GM12864 (cell line): ENCODE data around the gene UBALD2.

Source experiments
- DNase-seq: peaks from one replicate; pipeline ENCODE4 v3.0.0-alpha.2; 2011; ENCODE audit warnings: low read depth
- H3K4me3 ChIP-seq: 2 replicates; pipeline ENCODE4 v1.5.1; 2011; ENCODE audit warnings: mild to moderate bottlenecking, low read depth, low read length, control low read depth
- TF ChIP-seq, protein P1 (sequence below): IDR thresholded peaks from 2 replicates; pipeline ENCODE4 v1.5.1; 2011; ENCODE audit warnings: low read depth, mild to moderate bottlenecking, moderate library complexity, low read length, control low read depth, inconsistent platforms; ENCODE audit errors: missing control alignments

Gene UBALD2

DNA sequence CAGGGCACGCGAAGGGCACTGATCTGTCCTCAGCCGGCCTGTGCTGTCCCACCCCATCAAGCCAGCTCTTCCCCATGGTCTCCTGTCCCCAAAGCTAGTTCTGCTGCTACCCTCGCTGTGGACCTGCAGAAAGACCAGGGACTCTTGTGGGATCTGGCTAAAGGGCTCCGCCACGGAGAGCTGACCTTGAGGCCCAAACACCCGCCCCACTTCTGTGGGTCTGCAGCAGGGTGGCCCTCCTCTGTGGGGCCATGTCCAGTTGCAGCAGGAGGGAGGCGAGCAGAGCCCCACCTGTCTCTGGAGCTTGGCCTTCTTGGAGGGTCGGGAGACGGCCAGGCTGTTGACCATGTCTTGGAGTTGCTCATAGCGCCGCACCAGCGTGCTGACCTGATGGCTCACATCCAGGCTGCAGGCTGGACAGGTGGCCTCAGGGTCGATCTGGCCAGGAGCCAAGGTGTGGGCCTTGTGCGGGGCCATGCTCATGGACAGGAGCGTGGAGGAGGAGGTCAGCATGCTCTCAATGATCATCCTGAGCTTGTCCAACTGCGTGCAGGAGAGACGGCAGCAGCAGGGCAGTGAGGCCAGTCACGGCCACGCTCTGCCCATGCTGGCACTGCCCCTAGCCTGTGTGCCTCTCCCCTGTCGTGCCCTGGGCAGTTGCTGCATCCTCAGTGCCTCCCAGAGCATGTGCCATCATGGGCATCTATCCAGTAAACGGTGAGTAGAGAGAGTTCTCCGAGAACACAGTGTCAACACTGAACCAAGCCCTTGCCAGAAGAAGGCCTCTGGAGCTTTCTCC lies 16.6 kb downstream of the UBALD2 start:
- no peak overlapping the region for H3K4me3 ChIP-seq
- TF ChIP-seq, protein P1, sequence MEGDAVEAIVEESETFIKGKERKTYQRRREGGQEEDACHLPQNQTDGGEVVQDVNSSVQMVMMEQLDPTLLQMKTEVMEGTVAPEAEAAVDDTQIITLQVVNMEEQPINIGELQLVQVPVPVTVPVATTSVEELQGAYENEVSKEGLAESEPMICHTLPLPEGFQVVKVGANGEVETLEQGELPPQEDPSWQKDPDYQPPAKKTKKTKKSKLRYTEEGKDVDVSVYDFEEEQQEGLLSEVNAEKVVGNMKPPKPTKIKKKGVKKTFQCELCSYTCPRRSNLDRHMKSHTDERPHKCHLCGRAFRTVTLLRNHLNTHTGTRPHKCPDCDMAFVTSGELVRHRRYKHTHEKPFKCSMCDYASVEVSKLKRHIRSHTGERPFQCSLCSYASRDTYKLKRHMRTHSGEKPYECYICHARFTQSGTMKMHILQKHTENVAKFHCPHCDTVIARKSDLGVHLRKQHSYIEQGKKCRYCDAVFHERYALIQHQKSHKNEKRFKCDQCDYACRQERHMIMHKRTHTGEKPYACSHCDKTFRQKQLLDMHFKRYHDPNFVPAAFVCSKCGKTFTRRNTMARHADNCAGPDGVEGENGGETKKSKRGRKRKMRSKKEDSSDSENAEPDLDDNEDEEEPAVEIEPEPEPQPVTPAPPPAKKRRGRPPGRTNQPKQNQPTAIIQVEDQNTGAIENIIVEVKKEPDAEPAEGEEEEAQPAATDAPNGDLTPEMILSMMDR = no peak
- no peak for DNase-seq

DNA sequence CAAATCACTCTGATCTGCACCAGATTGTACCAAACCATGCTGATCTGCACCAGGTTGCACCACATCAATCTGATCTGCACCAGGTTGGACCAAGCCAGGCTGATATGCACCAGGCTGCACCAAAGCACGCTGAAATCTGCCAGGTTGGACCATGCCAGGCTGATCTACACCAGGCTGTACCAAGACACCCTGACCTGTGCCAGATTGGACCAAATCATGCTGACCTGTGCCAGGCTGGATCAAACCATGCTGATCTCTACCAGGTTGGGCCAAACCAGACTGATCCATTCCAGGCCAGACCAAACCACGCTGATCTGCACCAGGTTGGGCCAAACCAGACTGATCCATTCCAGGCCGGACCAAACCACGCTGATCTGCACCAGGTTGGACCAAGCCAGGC lies 27.4 kb downstream of the UBALD2 start:
- DNase-seq = no peak
- no peak overlapping the region for H3K4me3 ChIP-seq
- TF ChIP-seq, protein P1 = no peak

DNA sequence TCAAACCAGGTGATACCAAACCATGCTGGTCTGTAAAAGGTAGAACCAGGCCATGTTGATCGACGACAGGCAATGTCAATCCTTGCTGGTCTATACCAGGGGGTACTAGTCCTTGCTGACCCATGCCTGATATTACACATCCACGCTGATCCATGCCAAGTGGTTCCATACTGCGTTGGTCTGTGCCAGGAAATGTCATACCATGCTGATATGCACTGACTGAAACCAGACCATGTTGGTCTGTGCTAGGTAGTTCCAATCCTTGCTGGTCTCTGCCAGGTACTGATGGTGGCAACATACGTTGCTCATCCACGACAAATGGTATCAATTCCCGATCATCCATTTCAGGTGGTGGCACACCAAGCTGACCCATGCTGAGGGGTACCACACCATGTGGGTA lies 28.0 kb downstream of the UBALD2 start:
- H3K4me3 ChIP-seq = no peak overlapping the region
- DNase-seq = no peak
- TF ChIP-seq, protein P1 = no peak

DNA sequence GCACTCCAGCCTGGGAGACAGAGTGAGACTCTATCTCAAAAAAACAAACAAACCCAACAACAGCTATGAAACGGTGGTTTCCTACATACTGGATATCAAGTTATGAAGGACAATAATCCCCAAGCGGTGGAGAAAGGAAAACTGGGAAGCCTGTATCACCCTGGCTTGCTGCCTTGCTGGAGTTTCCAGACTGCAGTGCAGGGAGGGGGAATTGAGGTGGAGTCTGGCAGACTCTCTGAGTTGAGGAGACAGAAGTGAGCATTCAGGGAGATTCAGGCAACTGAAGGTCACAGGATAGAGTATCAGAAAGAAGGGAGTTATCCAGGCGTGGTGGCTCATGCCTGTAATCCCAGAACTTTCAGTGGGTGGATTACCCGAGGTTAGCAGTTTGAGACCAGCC lies 31.0 kb downstream of the UBALD2 start:
- TF ChIP-seq, protein P1 = no peak
- no peak overlapping the region for H3K4me3 ChIP-seq
- no peak for DNase-seq

DNA sequence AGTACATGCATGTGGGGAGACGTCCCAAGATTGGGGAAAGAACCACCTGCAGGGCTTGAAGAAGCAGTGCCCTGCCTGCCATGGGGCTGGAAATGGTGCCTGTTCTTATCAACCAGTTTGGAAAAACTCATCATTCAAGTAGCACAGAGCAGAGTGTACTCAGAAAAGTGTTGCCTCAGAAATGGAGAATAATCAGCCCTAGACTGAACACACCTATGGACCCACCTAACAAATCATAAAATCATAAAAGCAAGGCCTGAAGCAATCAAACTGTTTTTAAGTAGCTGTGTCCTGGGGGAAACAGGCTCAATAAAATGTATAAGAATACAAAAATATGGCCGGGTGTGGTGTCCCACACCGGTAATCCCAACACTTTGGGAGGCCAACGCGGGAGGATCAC lies 31.7 kb downstream of the UBALD2 start:
- TF ChIP-seq, protein P1 = no peak
- H3K4me3 ChIP-seq = no peak overlapping the region
- DNase-seq = no peak

DNA sequence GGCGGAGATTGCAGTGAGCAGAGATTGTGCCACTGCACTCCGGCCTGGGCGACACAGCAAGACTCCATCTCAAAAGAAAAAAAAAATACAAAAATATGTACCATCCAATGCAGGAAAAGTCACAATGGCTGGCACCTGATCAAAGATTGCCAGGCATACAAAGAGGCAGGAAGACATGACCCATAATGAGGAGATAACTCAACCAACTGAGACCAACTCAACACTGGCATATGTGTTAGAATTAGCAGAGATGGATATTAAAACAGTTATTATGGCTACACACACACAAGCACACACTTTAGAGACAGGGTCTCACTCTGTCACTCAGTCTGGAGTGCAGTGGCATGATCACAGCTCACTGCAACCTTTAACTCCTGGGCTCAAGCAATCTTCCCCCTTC lies 32.3 kb downstream of the UBALD2 start:
- TF ChIP-seq, protein P1 = no peak
- no peak for DNase-seq
- H3K4me3 ChIP-seq = no peak overlapping the region
